Prostate gland (tissue), 2 donors: ENCODE results near the gene MINDY1. TPM values are rescaled to one million over a fixed set of nuclear protein-coding genes. Genes with fewer than 3 reads are reported as not detected.

Source experiments
- DNase-seq: peaks from one replicate; pipeline ENCODE4 v3.0.0-alpha.2; 2019; ENCODE audit warnings: low spot score
- H3K27ac ChIP-seq, 2 donors: fragments of 200-600 bp; sonication (generic); 2 replicates each; pipeline ENCODE4 v1.5.1; 2017 to 2019
- H3K27me3 ChIP-seq: fragments of 200-600 bp; sonication (generic); replicated peaks from 2 replicates; pipeline ENCODE4 v1.5.1; 2019; ENCODE audit not compliant: insufficient read depth
- H3K36me3 ChIP-seq, 2 donors: fragments of 200-600 bp; sonication (generic); 1 replicate in 1 of 2; 2 replicates in 1 of 2; pipeline versions ENCODE4 v1.5.1 to v1.8.1; 2017 to 2019
- H3K4me1 ChIP-seq: fragments of 200-600 bp; sonication (generic); replicated peaks from 2 replicates; pipeline ENCODE4 v1.5.1; 2019
- H3K4me3 ChIP-seq, 2 donors: fragments of 200-600 bp; sonication (generic); 2 replicates each; pipeline ENCODE4 v1.5.1; 2017 to 2019
- H3K9me3 ChIP-seq: fragments of 200-600 bp; sonication (generic); 2 replicates; pipeline ENCODE4 v1.5.1; 2017
- POLR2A ChIP-seq: fragments of 450-650 bp; IDR thresholded peaks from one replicate; pipeline ENCODE4 v1.6.1; 2016; ENCODE audit warnings: antibody characterized with exemption, mild to moderate bottlenecking
- POLR2AphosphoS5 ChIP-seq: sonication (generic); formaldehyde crosslinking; IDR thresholded peaks from one replicate; pipeline ENCODE4 v1.6.1; 2017; ENCODE audit warnings: antibody characterized with exemption
- WGBS: methylation state at CpG from one replicate; pipeline ENCODE4 v1.1.5; 2018; 5-methylcytosine and 5-hydroxymethylcytosine counted together
- intact Hi-C: fragments of 100-400 bp; cut with DNase I; formaldehyde crosslinking; loops from one replicate; pipeline ENCODE4 v1.14.2; 2022
- total RNA-seq, 2 donors: library from RNA; depleted of rRNA; stranded (reverse); fragments of >200 nt; gene quantifications; one replicate each; pipeline ENCODE4 v1.1.0, GENCODE V29; 2016
- TF ChIP-seq, protein P1 (sequence below), 4 experiments: fragments of 200-600 bp in 2 of 4; fragments of 450-650 bp in 2 of 4; sonication (generic) in 2 of 4; IDR thresholded peaks; 1 replicate in 3 of 4; 2 replicates in 1 of 4; pipeline ENCODE4 v1.5.1; 2016 to 2019; ENCODE audit warnings: antibody characterized with exemption in 4 of 4, mild to moderate bottlenecking in 2 of 4, moderate library complexity in 2 of 4

Gene MINDY1
- total RNA-seq, 2 donors from 2014 or later, result 26.8 to 65.4 TPM

DNA sequence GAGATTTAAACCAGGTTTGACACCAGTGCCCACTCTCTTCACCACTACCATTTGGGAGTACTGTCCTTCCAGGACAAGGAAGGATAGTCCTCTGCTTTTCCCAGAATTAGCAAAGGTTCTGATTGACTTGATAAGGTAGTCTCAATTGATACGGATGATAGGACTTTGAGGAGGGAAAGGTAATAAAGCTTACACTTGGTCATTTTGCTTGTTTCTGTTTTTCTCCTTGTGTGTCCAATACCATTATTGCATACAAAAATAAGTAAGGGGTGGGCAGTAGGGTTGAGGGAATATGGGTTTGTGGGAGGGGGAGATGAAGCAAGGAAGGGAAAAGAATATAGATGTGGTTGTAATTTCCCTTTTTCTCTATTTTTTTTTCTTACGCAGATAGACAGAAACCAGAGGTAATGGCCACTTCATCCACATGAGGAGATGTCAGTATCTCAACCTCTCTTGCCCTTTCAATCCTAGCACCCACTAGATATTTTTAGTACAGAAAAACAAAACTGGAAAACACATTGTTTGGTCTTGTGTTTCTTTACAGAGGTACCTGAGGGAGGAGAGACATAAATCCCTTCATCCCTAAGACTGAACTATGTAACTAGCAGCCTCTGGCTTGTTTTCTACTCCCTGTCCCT lies 43.5 kb upstream of the MINDY1 start:
- H3K27me3 ChIP-seq, result no peaks in the 10 kb centered on the region
- DNase-seq, result no peak
- H3K9me3 ChIP-seq, result no peaks in the 10 kb centered on the region
- WGBS, result 74% methylated on average over 2 of the region's 2 CpGs
- no peaks in the 10 kb centered on the region for H3K4me1 ChIP-seq
- intact Hi-C loops, result no loop called here
- TF ChIP-seq, protein P1, sequence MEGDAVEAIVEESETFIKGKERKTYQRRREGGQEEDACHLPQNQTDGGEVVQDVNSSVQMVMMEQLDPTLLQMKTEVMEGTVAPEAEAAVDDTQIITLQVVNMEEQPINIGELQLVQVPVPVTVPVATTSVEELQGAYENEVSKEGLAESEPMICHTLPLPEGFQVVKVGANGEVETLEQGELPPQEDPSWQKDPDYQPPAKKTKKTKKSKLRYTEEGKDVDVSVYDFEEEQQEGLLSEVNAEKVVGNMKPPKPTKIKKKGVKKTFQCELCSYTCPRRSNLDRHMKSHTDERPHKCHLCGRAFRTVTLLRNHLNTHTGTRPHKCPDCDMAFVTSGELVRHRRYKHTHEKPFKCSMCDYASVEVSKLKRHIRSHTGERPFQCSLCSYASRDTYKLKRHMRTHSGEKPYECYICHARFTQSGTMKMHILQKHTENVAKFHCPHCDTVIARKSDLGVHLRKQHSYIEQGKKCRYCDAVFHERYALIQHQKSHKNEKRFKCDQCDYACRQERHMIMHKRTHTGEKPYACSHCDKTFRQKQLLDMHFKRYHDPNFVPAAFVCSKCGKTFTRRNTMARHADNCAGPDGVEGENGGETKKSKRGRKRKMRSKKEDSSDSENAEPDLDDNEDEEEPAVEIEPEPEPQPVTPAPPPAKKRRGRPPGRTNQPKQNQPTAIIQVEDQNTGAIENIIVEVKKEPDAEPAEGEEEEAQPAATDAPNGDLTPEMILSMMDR (IDR thresholded peaks at IDR 0.05), result no peak
- TF ChIP-seq POLR2AphosphoS5 (no peak), POLR2A (no peak)
- no peak overlapping the region for H3K4me3 ChIP-seq
- no peak overlapping the region for H3K27ac ChIP-seq
- peaks cover 6 to 13% of the 10 kb centered on the region in 2 donors for H3K36me3 ChIP-seq

DNA sequence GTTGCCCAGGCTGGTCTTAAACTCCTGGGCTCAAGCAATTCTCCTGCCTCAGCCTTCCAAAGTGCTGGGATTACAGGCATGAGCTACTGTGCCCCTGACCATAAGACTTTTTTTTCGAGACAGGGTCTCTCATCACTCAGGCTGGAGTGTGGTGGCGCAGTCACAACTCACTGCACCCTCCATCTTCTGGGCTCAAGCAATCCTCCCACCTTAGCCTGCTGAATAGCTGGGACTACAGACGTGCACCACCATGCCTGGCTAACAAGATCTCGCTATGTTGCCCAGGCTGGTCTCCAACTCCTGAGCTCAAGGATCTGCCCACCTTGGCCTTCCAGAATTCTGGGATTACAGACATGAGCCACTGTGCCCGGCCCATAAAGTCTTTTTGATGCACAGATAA lies 42.8 kb upstream of the MINDY1 start:
- 88% methylated on average over 5 of the region's 5 CpGs for WGBS
- Histone ChIP-seq H3K4me1 (no peaks in the 10 kb centered on the region), H3K27ac (no peak overlapping the region), H3K9me3 (no peaks in the 10 kb centered on the region), H3K27me3 (no peaks in the 10 kb centered on the region), H3K4me3 (no peak overlapping the region), H3K36me3 (peaks cover 6 to 13% of the 10 kb centered on the region in 2 donors)
- TF ChIP-seq POLR2A, result no peak
- TF ChIP-seq, protein P1 (IDR thresholded peaks at IDR 0.05), result no peak
- no peak for TF ChIP-seq POLR2AphosphoS5
- no peak for DNase-seq
- intact Hi-C loops, result no loop called here

DNA sequence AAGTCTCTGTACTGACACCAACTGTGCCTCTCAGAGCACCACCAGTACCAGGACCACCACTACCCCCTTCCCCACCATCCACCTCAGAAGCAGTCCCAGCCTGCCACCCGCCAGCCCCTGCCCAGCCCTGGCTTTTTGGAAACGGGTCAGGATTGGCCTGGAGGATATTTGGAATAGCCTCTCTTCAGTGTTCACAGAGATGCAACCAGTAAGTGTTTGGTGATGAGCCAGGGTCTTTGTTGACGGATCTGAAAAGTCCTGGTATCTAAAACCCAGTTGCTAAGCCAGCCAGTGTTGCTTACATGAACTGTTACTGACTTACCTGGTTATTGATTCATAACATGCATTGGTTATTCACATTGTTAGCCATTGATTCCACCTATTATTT lies 41.9 kb upstream of the MINDY1 start:
- peak overlapping the region; percentile 66 to 72 for H3K4me3 ChIP-seq

DNA sequence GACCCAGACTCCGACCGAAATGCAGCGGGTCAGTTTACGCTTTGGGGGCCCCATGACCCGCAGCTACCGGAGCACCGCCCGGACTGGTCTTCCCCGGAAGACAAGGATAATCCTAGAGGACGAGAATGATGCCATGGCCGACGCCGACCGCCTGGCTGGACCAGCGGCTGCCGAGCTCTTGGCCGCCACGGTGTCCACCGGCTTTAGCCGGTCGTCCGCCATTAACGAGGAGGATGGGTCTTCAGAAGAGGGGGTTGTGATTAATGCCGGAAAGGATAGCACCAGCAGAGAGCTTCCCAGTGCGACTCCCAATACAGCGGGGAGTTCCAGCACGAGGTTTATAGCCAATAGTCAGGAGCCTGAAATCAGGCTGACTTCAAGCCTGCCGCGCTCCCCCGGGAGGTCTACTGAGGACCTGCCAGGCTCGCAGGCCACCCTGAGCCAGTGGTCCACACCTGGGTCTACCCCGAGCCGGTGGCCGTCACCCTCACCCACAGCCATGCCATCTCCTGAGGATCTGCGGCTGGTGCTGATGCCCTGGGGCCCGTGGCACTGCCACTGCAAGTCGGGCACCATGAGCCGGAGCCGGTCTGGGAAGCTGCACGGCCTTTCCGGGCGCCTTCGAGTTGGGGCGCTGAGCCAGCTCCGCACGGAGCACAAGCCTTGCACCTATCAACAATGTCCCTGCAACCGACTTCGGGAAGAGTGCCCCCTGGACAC lies 41.4 kb upstream of the MINDY1 start:
- peak overlapping the region; percentile 66 to 72 for H3K4me3 ChIP-seq
- DNase-seq, result peak; percentile 70
- peak overlapping the region; percentile 94 to 97 for H3K27ac ChIP-seq
- H3K4me1 ChIP-seq, result no peaks in the 10 kb centered on the region
- no peaks in the 10 kb centered on the region for H3K9me3 ChIP-seq
- H3K27me3 ChIP-seq, result no peaks in the 10 kb centered on the region
- under 1% methylated on average over 48 of the region's 48 CpGs for WGBS
- TF ChIP-seq, protein P1 (IDR thresholded peaks at IDR 0.05), result peak in 3 of 4 experiments; percentile 22 to 62 (median 58)
- TF ChIP-seq POLR2A (peak; percentile 39), POLR2AphosphoS5 (peak; percentile 58)
- H3K36me3 ChIP-seq, result peaks cover 0 to 8% of the 10 kb centered on the region in 2 donors
- intact Hi-C loops, result no loop called here

More for the DNA sequence above, 41.9 kb upstream of the MINDY1 start:
- no peak for TF ChIP-seq POLR2A
- TF ChIP-seq, protein P1 (IDR thresholded peaks at IDR 0.05), result peak in 1 of 4 experiments; percentile 43
- intact Hi-C loops, result no loop called here
- Histone ChIP-seq H3K27ac (peak overlapping the region; percentile 94 to 97), H3K36me3 (peaks cover 0 to 8% of the 10 kb centered on the region in 2 donors), H3K4me1 (no peaks in the 10 kb centered on the region), H3K9me3 (no peaks in the 10 kb centered on the region), H3K27me3 (no peaks in the 10 kb centered on the region)
- 2% methylated on average over 3 of the region's 3 CpGs for WGBS
- no peak for DNase-seq
